Fibroblast of the aortic adventitia (primary cell): ENCODE data around the gene ZNF37A. TPM values are rescaled to one million over a fixed set of nuclear protein-coding genes. Genes with fewer than 3 reads are reported as not detected.

Source experiments
- DNase-seq: peaks from one replicate; pipeline ENCODE4 v3.0.0-alpha.2; 2010; ENCODE audit warnings: low read depth
- H3K4me3 ChIP-seq: 2 replicates; pipeline ENCODE4 v1.5.1; 2011; ENCODE audit warnings: low read depth, mild to moderate bottlenecking, control low read depth, low read length, moderate library complexity
- small RNA-seq: library from RNA; depleted of rRNA; stranded (forward); fragments of <200 nt; gene quantifications from one replicate; pipeline ENCODE3, GENCODE V24; 2012
- total RNA-seq: library from RNA; depleted of rRNA; stranded (reverse); fragments of >200 nt; gene quantifications from 2 replicates; pipeline ENCODE4 v1.2.3, GENCODE V29; 2012; ENCODE audit warnings: low replicate concordance
- TF ChIP-seq, protein P1 (sequence below): IDR thresholded peaks from 2 replicates; pipeline ENCODE4 v1.5.1; 2011; ENCODE audit warnings: mild to moderate bottlenecking, low read length, control low read depth, inconsistent platforms; ENCODE audit not compliant: insufficient read depth

ZNF37A gene
- total RNA-seq, 1 donor: 16.2 TPM

DNA sequence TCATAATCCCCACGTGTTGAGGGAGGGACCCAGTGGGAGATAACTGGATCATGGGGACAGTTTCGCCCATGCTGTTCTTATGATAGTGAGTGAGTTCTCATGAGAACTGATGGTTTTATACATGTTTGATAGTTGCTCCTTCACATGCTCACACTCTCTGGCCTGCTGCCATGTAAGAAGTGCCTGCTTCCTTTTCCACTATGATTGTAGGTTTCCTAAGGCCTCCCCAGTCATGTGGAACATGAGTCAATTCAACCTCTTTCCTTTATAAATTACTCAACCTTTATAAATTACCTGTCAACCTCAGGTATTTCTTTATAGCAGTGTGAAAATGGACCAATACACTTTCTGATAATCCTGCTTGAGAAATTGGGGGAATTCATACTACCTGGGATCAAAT, 80.2 kb downstream of the ZNF37A start:
- H3K4me3 ChIP-seq: no peak overlapping the region
- DNase-seq: no peak
- TF ChIP-seq, protein P1, sequence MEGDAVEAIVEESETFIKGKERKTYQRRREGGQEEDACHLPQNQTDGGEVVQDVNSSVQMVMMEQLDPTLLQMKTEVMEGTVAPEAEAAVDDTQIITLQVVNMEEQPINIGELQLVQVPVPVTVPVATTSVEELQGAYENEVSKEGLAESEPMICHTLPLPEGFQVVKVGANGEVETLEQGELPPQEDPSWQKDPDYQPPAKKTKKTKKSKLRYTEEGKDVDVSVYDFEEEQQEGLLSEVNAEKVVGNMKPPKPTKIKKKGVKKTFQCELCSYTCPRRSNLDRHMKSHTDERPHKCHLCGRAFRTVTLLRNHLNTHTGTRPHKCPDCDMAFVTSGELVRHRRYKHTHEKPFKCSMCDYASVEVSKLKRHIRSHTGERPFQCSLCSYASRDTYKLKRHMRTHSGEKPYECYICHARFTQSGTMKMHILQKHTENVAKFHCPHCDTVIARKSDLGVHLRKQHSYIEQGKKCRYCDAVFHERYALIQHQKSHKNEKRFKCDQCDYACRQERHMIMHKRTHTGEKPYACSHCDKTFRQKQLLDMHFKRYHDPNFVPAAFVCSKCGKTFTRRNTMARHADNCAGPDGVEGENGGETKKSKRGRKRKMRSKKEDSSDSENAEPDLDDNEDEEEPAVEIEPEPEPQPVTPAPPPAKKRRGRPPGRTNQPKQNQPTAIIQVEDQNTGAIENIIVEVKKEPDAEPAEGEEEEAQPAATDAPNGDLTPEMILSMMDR: no peak

DNA sequence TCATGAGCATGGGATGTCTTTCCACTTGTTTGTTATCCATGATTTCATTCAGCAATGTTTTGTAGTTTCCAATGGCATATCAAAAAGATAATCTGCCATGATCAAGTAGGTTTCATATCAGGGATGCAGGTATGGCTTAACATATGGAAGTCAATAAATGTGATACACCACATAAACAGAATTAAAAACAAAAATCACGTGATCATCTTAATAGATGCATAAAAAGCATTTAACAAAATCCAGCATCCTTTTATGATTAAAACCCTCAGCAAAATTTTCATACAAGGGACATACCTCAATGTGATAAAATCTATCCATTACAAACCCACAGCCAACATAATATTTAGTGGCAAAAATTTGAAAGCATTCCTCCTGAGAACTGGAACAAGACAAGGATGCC, 90.3 kb downstream of the ZNF37A start:
- no peak for DNase-seq
- no peak overlapping the region for H3K4me3 ChIP-seq

More for the DNA sequence above, 90.3 kb downstream of the ZNF37A start:
- TF ChIP-seq, protein P1: no peak

Small RNA genes within 50 kb of the gene (small RNA-seq; reads per million reads assigned to genes)
- gene AL117339.2: not detected
- not detected for gene AL161931.1
- gene FXYD6P2: not detected

Other genes with a start within 250 kb of the ZNF37A start
- gene ZNF248, start 236.7 kb upstream of the ZNF37A start, total RNA-seq: 8.6 and 8.7 TPM in 2 replicates
- 7.9 and 14.8 TPM in 2 replicates for gene ZNF25, start 117.7 kb upstream of the ZNF37A start, total RNA-seq
- gene ZNF33A, start 83.7 kb upstream of the ZNF37A start, total RNA-seq: 19.3 and 21.4 TPM in 2 replicates